Amniotic stem cell (primary cell): ENCODE results near the gene LRCH2.
"Not testable (repeated sequence)": the region's sequence is repeated elsewhere in the genome, so short reads cannot be mapped to it uniquely, and the experiment has no call there.

Experiments used
- DNase-seq: peaks from one replicate; lab custom pipeline; 2025; lab: John Stamatoyannopoulos, UW

LRCH2 gene

GRCh38 chrX:115209547-115209946, 24.3 kb downstream of the LRCH2 start:
- not testable (repeated sequence) for DNase-seq

GRCh38 chrX:115204040-115204439, 29.9 kb downstream of the LRCH2 start:
- no peak for DNase-seq

GRCh38 chrX:115192244-115192700, 41.6 kb downstream of the LRCH2 start:
- DNase-seq: no peak

GRCh38 chrX:115191490-115192243, 42.2 kb downstream of the LRCH2 start:
- no peak for DNase-seq

GRCh38 chrX:115190636-115191489, 43.0 kb downstream of the LRCH2 start:
- DNase-seq: no peak

- no peak for DNase-seq
Measured at GRCh38 chrX:115189646-115190635, 44.0 kb downstream of the LRCH2 start.

- no peak for DNase-seq
Measured at GRCh38 chrX:115189110-115189509, 44.8 kb downstream of the LRCH2 start, which contains the start of gene RBMXL3. Gene RBMXL3 (plus strand): TSS chrX:115189410. CDS start chrX:115189442, 32 bp downstream.

GRCh38 chrX:115183980-115184379, 49.9 kb downstream of the LRCH2 start:
- no peak for DNase-seq

- no peak for DNase-seq
Measured at GRCh38 chrX:115178473-115178872, 55.4 kb downstream of the LRCH2 start.

- no peak for DNase-seq
Measured at GRCh38 chrX:115177932-115178331, 56.0 kb downstream of the LRCH2 start.

- DNase-seq: no peak
Measured at GRCh38 chrX:115174548-115174947, 59.3 kb downstream of the LRCH2 start.

GRCh38 chrX:115173181-115173580, 60.7 kb downstream of the LRCH2 start:
- DNase-seq: no peak

- DNase-seq: no peak
Measured at GRCh38 chrX:115147220-115147619, 86.7 kb downstream of the LRCH2 start.

- no peak for DNase-seq
Measured at GRCh38 chrX:115142057-115142456, 91.8 kb downstream of the LRCH2 start.

- no peak for DNase-seq
Measured at GRCh38 chrX:115138040-115138439, 95.9 kb downstream of the LRCH2 start.

- no peak for DNase-seq
Measured at GRCh38 chrX:115134382-115134781, 99.5 kb downstream of the LRCH2 start.

- DNase-seq: no peak
Measured at GRCh38 chrX:115112411-115112810, 121.5 kb downstream of the LRCH2 start.

- DNase-seq: no peak
Measured at GRCh38 chrX:115098897-115099296, 135.0 kb downstream of the LRCH2 start.

GRCh38 chrX:115093191-115093590, 140.7 kb downstream of the LRCH2 start:
- DNase-seq: no peak

GRCh38 chrX:115089419-115089818, 144.5 kb downstream of the LRCH2 start:
- no peak for DNase-seq

GRCh38 chrX:115068896-115069295, 165.0 kb downstream of the LRCH2 start:
- no peak for DNase-seq

GRCh38 chrX:115067812-115068211, 166.1 kb downstream of the LRCH2 start:
- DNase-seq: no peak
